HCT116 (cell line): ENCODE results near the gene XYLT1.

Experiments
- EGR1 ChIP-seq: IDR thresholded peaks from 2 replicates; pipeline ENCODE4 v1.6.1; 2012; ENCODE audit warnings: low read depth
- ELF1 ChIP-seq: IDR thresholded peaks from 2 replicates; pipeline ENCODE4 v1.6.1; 2012; ENCODE audit warnings: low read depth, borderline replicate concordance
- EZH2phosphoT487 ChIP-seq: fragments of 200-600 bp; IDR thresholded peaks from 2 replicates; pipeline ENCODE4 v1.6.1; 2018; ENCODE audit warnings: antibody characterized with exemption, borderline replicate concordance
- POLR2A ChIP-seq: IDR thresholded peaks from 2 replicates; pipeline ENCODE4 v1.7.0; 2011; ENCODE audit warnings: borderline replicate concordance; ENCODE audit not compliant: insufficient read depth, insufficient read length; ENCODE audit errors: extremely low read depth
- POLR2AphosphoS5 ChIP-seq: IDR thresholded peaks from 2 replicates; pipeline ENCODE4 v1.6.1; 2011; ENCODE audit warnings: mild to moderate bottlenecking, low read depth, low read length, moderate library complexity
- YY1 ChIP-seq: IDR thresholded peaks from 2 replicates; pipeline ENCODE4 v1.6.1; 2011; ENCODE audit warnings: low read length, low read depth, moderate library complexity, mild to moderate bottlenecking; ENCODE audit not compliant: insufficient replicate concordance; ENCODE audit errors: extremely low read depth
- TF ChIP-seq, protein P1 (sequence below), 3 experiments: fragments of 200-600 bp in 1 of 3; sonication (generic) in 1 of 3; IDR thresholded peaks in 2 of 3; conservative IDR thresholded peaks in 1 of 3; 2 replicates each; pipeline ENCODE4 v1.5.1; 2012 to 2017; ENCODE audit warnings: low read depth in 2 of 3, low read length in 2 of 3, antibody characterized with exemption in 1 of 3, borderline replicate concordance in 1 of 3, control low read depth in 1 of 3, mild to moderate bottlenecking in 1 of 3, mixed read lengths in 1 of 3, mixed run types in 1 of 3, moderate library complexity in 1 of 3; ENCODE audit not compliant: insufficient read depth in 1 of 3
- TF ChIP-seq, protein P2 (sequence below): IDR thresholded peaks from 2 replicates; pipeline ENCODE4 v1.6.1; 2012
- TF ChIP-seq, protein P3 (sequence below): IDR thresholded peaks from 2 replicates; pipeline ENCODE4 v1.6.1; 2012; ENCODE audit warnings: low read depth

DNA sequence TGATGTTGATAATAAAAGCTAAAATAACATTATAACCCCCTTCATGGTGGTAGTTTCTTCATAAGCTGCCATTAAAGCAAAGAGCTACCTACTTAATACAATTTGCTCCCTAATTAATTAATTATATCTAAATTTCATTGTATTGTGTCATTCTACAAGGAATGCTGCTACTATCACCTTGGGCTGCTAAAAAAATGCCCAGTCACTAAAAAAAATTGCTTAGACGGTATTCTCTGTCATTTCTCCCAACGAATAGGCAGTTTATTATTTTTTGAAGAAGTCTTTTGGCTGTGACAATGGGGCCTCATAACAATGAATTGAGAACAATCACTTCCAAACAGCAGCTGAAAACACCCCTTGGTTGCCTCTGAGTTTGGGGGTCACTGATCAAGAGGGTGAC, 59.5 kb downstream of the XYLT1 start:
- TF ChIP-seq, protein P1, sequence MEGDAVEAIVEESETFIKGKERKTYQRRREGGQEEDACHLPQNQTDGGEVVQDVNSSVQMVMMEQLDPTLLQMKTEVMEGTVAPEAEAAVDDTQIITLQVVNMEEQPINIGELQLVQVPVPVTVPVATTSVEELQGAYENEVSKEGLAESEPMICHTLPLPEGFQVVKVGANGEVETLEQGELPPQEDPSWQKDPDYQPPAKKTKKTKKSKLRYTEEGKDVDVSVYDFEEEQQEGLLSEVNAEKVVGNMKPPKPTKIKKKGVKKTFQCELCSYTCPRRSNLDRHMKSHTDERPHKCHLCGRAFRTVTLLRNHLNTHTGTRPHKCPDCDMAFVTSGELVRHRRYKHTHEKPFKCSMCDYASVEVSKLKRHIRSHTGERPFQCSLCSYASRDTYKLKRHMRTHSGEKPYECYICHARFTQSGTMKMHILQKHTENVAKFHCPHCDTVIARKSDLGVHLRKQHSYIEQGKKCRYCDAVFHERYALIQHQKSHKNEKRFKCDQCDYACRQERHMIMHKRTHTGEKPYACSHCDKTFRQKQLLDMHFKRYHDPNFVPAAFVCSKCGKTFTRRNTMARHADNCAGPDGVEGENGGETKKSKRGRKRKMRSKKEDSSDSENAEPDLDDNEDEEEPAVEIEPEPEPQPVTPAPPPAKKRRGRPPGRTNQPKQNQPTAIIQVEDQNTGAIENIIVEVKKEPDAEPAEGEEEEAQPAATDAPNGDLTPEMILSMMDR (IDR thresholded peaks at IDR 0.05 in 2 of 3, conservative IDR thresholded peaks at IDR 0.05 in 1 of 3; ENCODE audit: borderline replicate concordance in 1 of 3, insufficient read depth in 1 of 3, low read depth in 2 of 3, low read length in 2 of 3): no peak
- TF ChIP-seq POLR2AphosphoS5 (no peak), ELF1 (no peak), POLR2A (no peak), YY1 (no peak), EZH2phosphoT487 (no peak), EGR1 (no peak)
- TF ChIP-seq, protein P2, sequence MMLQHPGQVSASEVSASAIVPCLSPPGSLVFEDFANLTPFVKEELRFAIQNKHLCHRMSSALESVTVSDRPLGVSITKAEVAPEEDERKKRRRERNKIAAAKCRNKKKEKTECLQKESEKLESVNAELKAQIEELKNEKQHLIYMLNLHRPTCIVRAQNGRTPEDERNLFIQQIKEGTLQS: no peak
- TF ChIP-seq, protein P3, sequence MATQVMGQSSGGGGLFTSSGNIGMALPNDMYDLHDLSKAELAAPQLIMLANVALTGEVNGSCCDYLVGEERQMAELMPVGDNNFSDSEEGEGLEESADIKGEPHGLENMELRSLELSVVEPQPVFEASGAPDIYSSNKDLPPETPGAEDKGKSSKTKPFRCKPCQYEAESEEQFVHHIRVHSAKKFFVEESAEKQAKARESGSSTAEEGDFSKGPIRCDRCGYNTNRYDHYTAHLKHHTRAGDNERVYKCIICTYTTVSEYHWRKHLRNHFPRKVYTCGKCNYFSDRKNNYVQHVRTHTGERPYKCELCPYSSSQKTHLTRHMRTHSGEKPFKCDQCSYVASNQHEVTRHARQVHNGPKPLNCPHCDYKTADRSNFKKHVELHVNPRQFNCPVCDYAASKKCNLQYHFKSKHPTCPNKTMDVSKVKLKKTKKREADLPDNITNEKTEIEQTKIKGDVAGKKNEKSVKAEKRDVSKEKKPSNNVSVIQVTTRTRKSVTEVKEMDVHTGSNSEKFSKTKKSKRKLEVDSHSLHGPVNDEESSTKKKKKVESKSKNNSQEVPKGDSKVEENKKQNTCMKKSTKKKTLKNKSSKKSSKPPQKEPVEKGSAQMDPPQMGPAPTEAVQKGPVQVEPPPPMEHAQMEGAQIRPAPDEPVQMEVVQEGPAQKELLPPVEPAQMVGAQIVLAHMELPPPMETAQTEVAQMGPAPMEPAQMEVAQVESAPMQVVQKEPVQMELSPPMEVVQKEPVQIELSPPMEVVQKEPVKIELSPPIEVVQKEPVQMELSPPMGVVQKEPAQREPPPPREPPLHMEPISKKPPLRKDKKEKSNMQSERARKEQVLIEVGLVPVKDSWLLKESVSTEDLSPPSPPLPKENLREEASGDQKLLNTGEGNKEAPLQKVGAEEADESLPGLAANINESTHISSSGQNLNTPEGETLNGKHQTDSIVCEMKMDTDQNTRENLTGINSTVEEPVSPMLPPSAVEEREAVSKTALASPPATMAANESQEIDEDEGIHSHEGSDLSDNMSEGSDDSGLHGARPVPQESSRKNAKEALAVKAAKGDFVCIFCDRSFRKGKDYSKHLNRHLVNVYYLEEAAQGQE: no peak
